T-helper 1 cell treated with Interleukin-12 subunit alpha and Interleukin-12 subunit beta and Interleukin-4 antibody, amounts not matched to agents 30 μg/mL and 1 μg/mL, for 36 hours (primary cell): ENCODE data around the gene GNAT2.
"Not testable (repeated sequence)": the region's sequence is repeated elsewhere in the genome, so short reads cannot be mapped to it uniquely, and the experiment has no call there.

Source experiments
- H3K27ac Mint-ChIP-seq: one replicate; pipeline ENCODE4 v1.8.0; 2021; ENCODE audit warnings: mild to moderate bottlenecking, mixed read lengths
- H3K27me3 Mint-ChIP-seq: one replicate; pipeline ENCODE4 v1.8.0; 2021; ENCODE audit warnings: low read depth, mixed read lengths
- H3K36me3 Mint-ChIP-seq: one replicate; pipeline ENCODE4 v1.8.0; 2021; ENCODE audit warnings: low read depth, mixed read lengths
- H3K4me1 Mint-ChIP-seq: one replicate; pipeline ENCODE4 v1.8.0; 2021; ENCODE audit warnings: low read depth, mixed read lengths
- H3K4me3 Mint-ChIP-seq: one replicate; pipeline ENCODE4 v1.8.0; 2021; ENCODE audit warnings: mild to moderate bottlenecking, moderate library complexity, mixed read lengths
- H3K9me3 Mint-ChIP-seq: one replicate; pipeline ENCODE4 v1.8.0; 2021; ENCODE audit warnings: mixed read lengths

GNAT2 gene

DNA sequence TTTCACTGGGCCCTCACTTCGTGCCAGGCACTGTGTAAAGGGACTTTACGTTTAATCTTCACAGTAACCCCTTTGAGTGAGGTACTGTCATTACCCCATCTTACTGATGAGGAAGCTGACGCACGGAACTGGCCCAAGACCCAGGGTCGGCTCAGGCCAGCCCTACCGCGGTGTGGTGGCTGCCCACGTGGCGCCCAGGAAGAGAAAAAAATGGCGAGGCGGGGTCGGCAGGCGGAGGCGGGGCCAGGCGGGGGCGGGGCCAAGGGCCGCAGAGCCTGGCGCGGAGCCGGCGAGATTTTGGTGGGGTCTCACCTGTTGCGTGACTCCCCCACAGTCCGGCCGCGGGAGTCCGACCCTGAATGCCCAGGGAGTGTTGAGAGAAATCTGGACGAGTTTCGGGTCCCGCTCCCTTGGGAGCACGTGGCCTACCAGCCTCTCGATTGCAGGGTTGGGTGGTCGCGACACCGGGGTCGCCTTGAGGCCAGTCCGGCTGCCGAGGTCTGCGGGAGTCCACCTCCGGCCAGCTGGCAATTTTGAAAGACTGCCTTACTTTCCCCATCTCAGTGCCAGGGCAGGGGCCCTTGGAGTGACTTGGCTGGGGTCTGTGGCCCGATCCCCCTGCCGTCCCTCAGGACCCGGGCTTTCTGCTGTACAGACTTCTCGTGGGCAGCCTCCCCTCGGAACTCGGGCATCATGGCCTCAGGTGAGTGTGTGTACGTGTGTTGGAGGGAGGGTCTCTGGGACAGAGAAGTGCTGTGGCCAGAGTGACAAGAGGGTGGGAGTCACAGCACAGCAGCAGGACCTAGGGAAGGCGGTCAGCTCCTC lies at the start of gene GNAT2, which contains the start of gene AMPD2:
Gene GNAT2 (minus strand): TSS at position 41 of the 825 bp plus-strand sequence. CDS start 6,746 bp downstream, outside the sequence.
Gene AMPD2 (plus strand): TSS at position 262 of the 825 bp plus-strand sequence. CDS start 1,339 bp downstream, outside the sequence.
- peak within 1 kb of the TSS; percentile 94 for H3K27ac Mint-ChIP-seq
- peaks cover 5% of the 10 kb centered on the region for H3K36me3 Mint-ChIP-seq
- H3K27me3 Mint-ChIP-seq: no peaks in the 10 kb centered on the region
- H3K4me1 Mint-ChIP-seq: peaks cover 62% of the 10 kb centered on the region
- peak within 1 kb of the TSS; percentile 96 for H3K4me3 Mint-ChIP-seq
- H3K9me3 Mint-ChIP-seq: no peaks in the 10 kb centered on the region

DNA sequence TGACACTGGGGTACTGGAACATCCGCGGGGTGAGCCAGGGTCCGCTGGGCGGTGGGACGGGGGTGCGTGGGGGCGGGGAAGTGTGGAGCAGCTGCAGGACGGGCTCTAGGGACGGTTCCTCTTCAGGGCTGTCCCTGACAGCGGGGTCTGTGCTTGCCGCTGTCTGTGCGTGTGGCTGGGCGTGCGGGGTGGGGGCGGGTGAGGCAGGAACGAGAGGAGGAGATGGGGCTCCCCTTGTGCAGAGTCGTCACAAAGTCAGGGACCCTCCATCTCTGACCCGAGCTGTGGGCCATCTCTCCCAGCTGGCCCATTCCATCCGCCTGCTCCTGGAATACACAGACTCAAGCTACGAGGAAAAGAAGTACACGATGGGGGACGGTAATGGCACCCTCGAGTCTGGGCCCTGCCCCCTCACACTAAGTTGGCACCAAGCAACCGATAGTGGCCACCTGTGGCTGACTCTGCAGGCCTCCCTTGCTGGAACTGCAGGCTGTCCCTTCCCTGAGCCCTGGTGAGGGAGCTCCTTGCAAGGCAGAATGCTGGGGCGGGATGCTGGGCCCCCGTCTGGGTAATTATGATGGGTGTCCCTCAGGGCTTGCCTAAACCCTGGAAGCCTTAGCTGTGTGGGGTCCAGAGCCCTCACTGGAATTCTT lies 48.8 kb upstream of the GNAT2 start:
- Mint-ChIP-seq H3K27me3 (no peaks in the 10 kb centered on the region), H3K4me1 (peaks cover 24% of the 10 kb centered on the region), H3K27ac (peak overlapping the region; percentile 14)

DNA sequence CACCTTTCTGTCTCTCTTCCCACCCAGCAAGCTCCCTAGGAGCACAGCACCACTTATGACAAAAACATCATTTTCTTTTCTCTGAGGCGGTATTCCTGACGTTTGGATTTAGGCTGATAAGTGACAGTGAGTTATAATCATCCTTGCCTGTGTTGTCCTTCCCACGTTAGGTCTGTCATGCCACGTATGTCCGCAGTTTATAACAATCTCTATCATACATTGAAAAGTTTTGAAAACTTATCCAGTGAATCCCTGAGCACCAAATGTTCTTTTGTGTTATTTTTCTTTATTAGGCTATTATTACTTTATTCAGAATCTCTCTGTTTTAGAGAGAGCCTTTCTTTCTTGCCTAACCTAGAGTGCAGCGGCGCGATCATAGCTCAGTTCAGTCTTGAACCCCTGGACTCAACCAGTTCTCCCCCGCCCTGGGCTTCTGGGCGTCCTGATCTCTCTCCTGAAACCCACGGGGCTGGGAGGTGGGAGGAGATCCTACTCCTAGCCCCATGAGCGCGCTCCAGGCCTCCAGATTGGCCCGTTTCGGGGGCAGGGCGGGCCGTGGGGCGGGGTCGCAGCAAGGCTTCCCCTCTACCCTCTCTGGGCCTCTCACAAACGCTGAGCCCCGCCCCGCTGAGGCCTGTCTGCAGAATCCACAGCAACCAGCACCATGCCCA lies 48.2 kb upstream of the GNAT2 start, which contains the start of gene GSTM2:
Gene GSTM2 (plus strand): TSS at position 606 of the 671 bp plus-strand sequence. CDS start 59 bp downstream, at position 665.
- H3K36me3 Mint-ChIP-seq: peaks cover 9% of the 10 kb centered on the region
- H3K4me1 Mint-ChIP-seq: peaks cover 24% of the 10 kb centered on the region
- peak within 1 kb of the TSS; percentile 68 for H3K4me3 Mint-ChIP-seq
- H3K9me3 Mint-ChIP-seq: no peaks in the 10 kb centered on the region
- no peaks in the 10 kb centered on the region for H3K27me3 Mint-ChIP-seq
- peak within 1 kb of the TSS; percentile 14 for H3K27ac Mint-ChIP-seq

More for the DNA sequence above, 48.8 kb upstream of the GNAT2 start:
- Mint-ChIP-seq H3K9me3 (no peaks in the 10 kb centered on the region), H3K36me3 (peaks cover 9% of the 10 kb centered on the region), H3K4me3 (peak overlapping the region; percentile 68)

DNA sequence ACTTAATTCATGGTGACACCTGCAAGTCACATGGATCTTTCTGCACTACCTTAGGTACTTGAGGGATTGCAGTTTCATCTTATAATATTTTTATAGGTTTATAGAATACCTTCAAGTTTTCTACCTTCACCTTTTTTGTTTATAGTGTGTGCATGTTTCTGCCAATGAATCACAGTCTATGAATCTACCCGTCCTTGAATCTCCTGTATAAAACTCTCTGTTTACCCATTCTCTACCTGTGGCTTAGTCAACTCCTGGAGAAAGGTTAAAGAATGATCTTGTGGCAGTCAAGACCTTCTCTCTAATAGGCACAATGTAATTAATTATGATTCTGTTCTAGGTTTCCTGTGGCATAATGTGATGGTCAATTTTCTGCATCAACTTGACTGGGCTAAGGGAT lies 45.3 kb upstream of the GNAT2 start:
- Mint-ChIP-seq H3K27me3 (no peaks in the 10 kb centered on the region), H3K36me3 (peaks cover 4% of the 10 kb centered on the region), H3K4me1 (peaks cover 16% of the 10 kb centered on the region), H3K27ac (no peak overlapping the region), H3K4me3 (no peak overlapping the region), H3K9me3 (no peaks in the 10 kb centered on the region)

DNA sequence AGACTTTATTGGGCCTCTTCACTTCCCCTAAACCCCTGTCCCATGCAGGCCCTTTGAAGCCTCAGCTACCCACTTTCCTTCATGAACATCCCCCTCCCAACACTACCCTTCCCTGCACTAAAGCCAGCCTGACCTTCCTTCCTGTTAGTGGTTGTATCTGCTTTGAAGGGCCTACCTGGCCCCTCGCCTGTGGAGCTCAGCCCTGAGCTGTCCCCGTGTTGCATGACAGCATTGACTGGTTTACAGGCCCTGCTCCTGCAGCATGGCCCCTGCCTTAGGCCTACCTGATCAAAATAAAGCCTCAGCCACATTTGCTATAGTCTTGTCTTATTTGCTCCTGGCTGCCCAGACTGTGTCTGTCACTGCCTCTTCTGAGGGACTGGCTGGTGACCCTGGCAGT lies 42.0 kb upstream of the GNAT2 start:
- Mint-ChIP-seq H3K4me3 (no peak overlapping the region), H3K4me1 (peaks cover 8% of the 10 kb centered on the region), H3K9me3 (no peaks in the 10 kb centered on the region), H3K27ac (no peak overlapping the region), H3K36me3 (peaks cover 4% of the 10 kb centered on the region), H3K27me3 (no peaks in the 10 kb centered on the region)

DNA sequence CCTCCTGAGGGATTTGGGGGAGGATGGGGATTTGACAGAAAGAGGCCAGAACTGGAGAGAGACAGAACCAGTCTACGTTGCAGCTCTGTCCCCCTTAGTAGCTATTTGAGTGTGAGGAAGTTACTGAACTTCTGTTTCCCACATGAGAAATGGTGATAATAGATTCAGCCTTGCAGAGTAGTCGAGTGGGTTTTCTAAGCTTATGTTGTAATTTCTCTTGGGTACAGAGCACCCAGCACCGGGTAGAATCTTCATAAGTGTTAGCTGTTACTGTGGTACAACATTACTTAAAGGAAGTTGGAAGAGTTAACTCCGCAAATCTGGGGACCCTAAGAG lies 41.2 kb upstream of the GNAT2 start:
- H3K27ac Mint-ChIP-seq, H3K36me3 Mint-ChIP-seq: not testable (repeated sequence)

DNA sequence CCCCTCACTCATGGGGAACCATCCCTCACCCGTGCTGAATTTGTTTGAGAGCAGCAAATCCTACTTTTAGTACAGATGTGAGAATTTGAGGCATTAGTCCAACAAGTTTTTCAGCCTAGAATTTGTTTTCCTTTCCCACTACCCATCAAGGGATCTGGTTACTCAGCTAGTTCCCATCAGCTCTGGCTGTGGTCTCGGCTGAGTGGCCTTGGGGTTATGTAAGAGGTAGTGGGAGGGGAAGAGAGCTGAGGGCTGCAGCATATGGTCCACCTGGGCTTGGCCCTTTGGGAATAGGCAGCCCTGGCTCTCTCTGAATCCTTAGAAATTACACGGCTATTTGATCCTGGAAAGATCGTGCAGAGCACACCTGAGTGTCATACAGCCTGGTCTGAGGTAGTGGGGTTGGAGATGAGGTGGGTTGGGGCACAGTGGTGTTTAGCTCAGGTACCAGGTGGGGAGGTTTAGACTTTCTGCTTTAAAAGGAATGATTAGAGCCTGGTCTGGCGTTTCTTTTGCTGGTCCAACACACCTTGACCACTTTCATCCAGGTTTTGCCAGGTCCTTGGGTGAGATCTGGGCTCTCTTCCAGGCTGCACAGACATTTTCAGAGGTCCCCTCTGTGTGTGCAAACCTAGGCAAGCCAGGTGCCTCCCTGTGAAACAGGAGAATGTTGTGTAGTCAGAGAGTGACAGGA lies 40.7 kb upstream of the GNAT2 start:
- no peaks in the 10 kb centered on the region for H3K27me3 Mint-ChIP-seq
- H3K9me3 Mint-ChIP-seq: no peaks in the 10 kb centered on the region
- no peak overlapping the region for H3K4me3 Mint-ChIP-seq
- no peak overlapping the region for H3K27ac Mint-ChIP-seq
- peaks cover 16% of the 10 kb centered on the region for H3K4me1 Mint-ChIP-seq
- H3K36me3 Mint-ChIP-seq: peaks cover 6% of the 10 kb centered on the region

More for the DNA sequence above, 41.2 kb upstream of the GNAT2 start:
- H3K4me1 Mint-ChIP-seq: peaks cover 10% of the 10 kb centered on the region
- H3K4me3 Mint-ChIP-seq, H3K9me3 Mint-ChIP-seq, H3K27me3 Mint-ChIP-seq: not testable (repeated sequence)

DNA sequence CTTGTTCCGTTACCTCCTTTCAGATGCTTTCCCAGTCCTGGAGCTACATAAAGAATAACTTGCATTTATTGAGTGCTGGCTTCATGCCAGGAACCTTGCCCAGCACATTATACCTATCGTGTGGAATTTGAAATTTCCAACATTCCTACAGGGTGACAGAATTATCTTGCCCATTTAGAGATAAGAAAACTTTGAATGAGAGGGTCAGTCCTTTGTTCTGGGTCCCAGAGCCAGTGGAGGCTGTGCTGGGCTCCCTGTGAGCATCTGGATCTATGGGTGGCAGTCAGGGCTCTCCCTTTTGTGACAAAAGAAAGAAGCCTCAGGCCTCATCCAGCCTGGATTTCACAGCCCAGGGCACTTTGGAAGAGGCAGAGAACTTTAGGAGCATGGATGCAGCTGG lies 39.7 kb upstream of the GNAT2 start:
- Mint-ChIP-seq H3K27ac (peak overlapping the region; percentile 28), H3K27me3 (peaks cover 8% of the 10 kb centered on the region), H3K9me3 (no peaks in the 10 kb centered on the region), H3K4me1 (peaks cover 20% of the 10 kb centered on the region), H3K4me3 (no peak overlapping the region), H3K36me3 (peaks cover 6% of the 10 kb centered on the region)

DNA sequence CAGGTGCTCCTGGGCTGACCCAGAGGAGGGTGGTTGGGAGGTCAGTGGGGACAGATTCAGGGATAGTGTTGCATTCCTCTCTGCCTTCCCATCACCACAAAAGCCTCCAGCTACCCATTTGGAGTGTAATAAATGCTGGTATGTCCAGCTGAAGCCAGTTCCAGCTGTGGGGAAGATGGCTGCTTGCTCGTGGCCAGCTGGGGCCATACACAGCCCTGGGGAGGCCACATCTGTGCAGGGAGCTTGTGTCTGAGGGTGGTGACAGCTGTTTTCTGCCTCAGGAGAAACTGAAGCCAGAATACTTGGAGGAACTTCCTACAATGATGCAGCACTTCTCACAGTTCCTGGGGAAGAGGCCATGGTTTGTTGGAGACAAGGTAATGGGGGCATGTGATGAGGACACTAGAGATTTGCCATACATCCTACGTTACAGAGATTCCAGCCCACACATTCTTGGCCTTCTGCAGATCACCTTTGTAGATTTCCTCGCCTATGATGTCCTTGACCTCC lies 39.2 kb upstream of the GNAT2 start:
- peak overlapping the region; percentile 28 for H3K27ac Mint-ChIP-seq
- H3K4me3 Mint-ChIP-seq: no peak overlapping the region
- peaks cover 6% of the 10 kb centered on the region for H3K36me3 Mint-ChIP-seq
- peaks cover 20% of the 10 kb centered on the region for H3K4me1 Mint-ChIP-seq
- H3K27me3 Mint-ChIP-seq: peaks cover 14% of the 10 kb centered on the region
- H3K9me3 Mint-ChIP-seq: no peaks in the 10 kb centered on the region

DNA sequence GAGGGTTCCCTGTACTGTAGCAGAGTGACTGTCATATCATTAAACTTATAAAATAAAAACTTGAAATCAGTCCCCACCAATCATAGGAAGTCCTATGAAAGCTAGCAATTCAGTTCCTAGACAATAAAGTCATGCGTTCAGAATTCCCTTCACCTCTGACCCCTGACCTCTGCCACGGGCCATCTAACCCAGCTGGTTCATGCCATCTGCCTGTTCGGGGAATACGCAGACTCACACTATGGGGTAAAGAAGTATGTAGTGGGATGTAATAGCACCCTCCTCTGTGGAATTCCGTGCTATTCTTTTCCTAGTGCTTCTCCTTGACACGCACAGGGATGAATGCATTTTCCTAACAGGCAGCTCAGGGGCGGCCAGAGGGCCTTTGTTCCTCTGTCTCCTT lies 38.6 kb upstream of the GNAT2 start:
- Mint-ChIP-seq H3K4me3 (no peak overlapping the region), H3K36me3 (peaks cover 6% of the 10 kb centered on the region), H3K9me3 (no peaks in the 10 kb centered on the region), H3K4me1 (peaks cover 20% of the 10 kb centered on the region), H3K27me3 (peaks cover 20% of the 10 kb centered on the region), H3K27ac (no peak overlapping the region)

DNA sequence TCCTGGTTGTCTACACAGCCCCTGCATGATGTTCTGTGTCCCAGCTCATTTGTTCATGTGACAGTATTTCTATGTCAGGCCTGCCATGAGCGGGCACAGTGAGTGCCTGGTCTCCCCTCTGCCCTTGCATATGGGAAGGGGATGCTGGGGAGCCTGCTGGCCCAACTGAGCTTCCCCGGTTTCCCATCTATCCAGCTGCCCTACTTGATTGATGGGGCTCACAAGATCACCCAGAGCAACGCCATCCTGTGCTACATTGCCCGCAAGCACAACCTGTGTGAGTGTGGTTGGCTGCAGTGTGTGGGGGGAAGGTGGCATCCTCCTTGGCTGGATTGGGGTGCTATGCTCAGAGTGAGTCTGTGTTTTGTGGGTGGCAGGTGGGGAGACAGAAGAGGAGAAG lies 38.0 kb upstream of the GNAT2 start:
- H3K27me3 Mint-ChIP-seq: peaks cover 24% of the 10 kb centered on the region
- H3K36me3 Mint-ChIP-seq: peaks cover 6% of the 10 kb centered on the region
- peak overlapping the region; percentile 61 for H3K4me3 Mint-ChIP-seq
- peaks cover 20% of the 10 kb centered on the region for H3K4me1 Mint-ChIP-seq
- no peaks in the 10 kb centered on the region for H3K9me3 Mint-ChIP-seq
- H3K27ac Mint-ChIP-seq: no peak overlapping the region

DNA sequence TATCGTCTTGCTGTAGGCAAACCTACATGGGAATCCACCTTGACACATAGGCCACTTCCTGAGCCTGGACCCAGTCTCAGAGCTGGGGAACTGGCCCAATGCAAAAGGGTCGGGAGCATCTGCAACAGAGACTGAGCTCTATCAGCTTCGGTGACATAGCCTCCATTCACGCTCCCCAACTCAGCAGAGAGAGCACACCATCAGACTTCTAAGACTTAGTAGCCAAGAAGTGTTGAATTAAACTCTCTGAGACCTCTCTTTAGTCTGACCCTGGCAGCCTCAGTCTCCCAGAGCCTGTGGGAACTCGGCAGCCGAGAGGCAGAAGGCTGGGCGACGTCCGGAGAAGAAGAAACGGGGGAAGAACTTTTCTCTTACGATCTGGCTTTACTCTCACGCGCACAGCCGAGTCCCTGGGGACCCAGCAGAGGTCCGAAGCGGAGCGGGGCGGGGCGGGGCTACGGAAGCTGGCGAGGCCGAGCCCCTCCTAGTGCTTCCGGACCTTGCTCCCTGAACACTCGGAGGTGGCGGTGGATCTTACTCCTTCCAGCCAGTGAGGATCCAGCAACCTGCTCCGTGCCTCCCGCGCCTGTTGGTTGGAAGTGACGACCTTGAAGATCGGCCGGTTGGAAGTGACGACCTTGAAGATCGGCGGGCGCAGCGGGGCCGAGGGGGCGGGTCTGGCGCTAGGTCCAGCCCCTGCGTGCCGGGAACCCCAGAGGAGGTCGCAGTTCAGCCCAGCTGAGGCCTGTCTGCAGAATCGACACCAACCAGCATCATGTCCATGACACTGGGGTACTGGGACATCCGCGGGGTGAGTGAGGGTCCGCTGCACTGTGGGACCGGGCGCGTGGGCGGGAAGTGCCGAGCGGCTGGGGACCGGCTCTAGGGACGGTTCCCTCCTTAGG lies 36.5 kb upstream of the GNAT2 start, which contains the start of gene GSTM4:
Gene GSTM4 (plus strand): TSS at position 485 of the 905 bp plus-strand sequence. CDS start 291 bp downstream, at position 776.
- peaks cover 3% of the 10 kb centered on the region for H3K36me3 Mint-ChIP-seq
- peaks cover 17% of the 10 kb centered on the region for H3K4me1 Mint-ChIP-seq
- peaks cover 38% of the 10 kb centered on the region for H3K27me3 Mint-ChIP-seq
- H3K4me3 Mint-ChIP-seq: peak within 1 kb of the TSS; percentile 96
- H3K9me3 Mint-ChIP-seq: no peaks in the 10 kb centered on the region
- H3K27ac Mint-ChIP-seq: peak within 1 kb of the TSS; percentile 96

DNA sequence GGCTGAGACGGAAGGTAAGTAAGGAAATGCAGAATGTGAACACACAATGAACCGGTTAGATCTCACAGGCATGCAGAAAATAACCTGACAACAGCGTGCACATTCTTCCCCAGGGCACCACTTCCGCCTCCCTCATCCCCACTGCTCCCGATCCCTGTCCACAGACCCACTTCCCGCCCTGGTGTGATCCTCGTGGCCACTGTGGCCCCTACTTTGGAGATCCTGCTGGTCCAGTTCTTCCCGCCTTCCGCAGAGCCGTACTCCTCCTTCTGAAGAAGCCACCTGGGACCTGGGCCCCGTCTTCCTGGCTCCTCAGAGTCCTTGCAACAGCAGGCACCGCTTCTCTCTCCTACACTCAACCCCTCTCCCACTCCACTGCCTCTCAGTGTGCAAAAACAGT lies 35.1 kb upstream of the GNAT2 start:
- Mint-ChIP-seq H3K4me3 (no peak overlapping the region), H3K4me1 (peaks cover 17% of the 10 kb centered on the region), H3K27me3 (peaks cover 44% of the 10 kb centered on the region), H3K36me3 (peaks cover 3% of the 10 kb centered on the region), H3K9me3 (no peaks in the 10 kb centered on the region), H3K27ac (no peak overlapping the region)
